Karpas-422 (cell line): ENCODE results near the gene TRIM13. TPM values are rescaled to one million over a fixed set of nuclear protein-coding genes. Genes with fewer than 3 reads are reported as not detected.
"Not testable (repeated sequence)": the region's sequence is repeated elsewhere in the genome, so short reads cannot be mapped to it uniquely, and the experiment has no call there.

Experiments
- DNase-seq: peaks from one replicate; pipeline ENCODE4 v3.0.0-alpha.2; 2015
- H2AFZ ChIP-seq: fragments of 200-600 bp; sonication (generic); 2 replicates; pipeline ENCODE4 v1.6.1; 2014; ENCODE audit warnings: antibody characterized with exemption, low read length, mixed read lengths
- H3K27ac ChIP-seq: fragments of 200-600 bp; sonication (generic); 2 replicates; pipeline ENCODE4 v1.5.1; 2014; ENCODE audit warnings: mild to moderate bottlenecking, low read length, moderate library complexity
- H3K27me3 ChIP-seq: fragments of 200-600 bp; sonication (generic); 2 replicates; pipeline ENCODE4 v1.6.1; 2014; ENCODE audit warnings: low read length, mixed read lengths
- H3K36me3 ChIP-seq: fragments of 200-600 bp; sonication (generic); 2 replicates; pipeline ENCODE4 v1.6.1; 2014; ENCODE audit warnings: low read length, mixed read lengths; ENCODE audit not compliant: insufficient read depth
- H3K4me1 ChIP-seq: fragments of 200-600 bp; sonication (generic); 2 replicates; pipeline ENCODE4 v1.6.1; 2014; ENCODE audit warnings: mild to moderate bottlenecking, low read length, mixed read lengths
- H3K4me2 ChIP-seq: fragments of 200-600 bp; sonication (generic); 2 replicates; pipeline ENCODE4 v1.6.1; 2014; ENCODE audit warnings: low read length, low read depth, mild to moderate bottlenecking; ENCODE audit not compliant: poor library complexity, severe bottlenecking
- H3K4me3 ChIP-seq: fragments of 200-600 bp; sonication (generic); 2 replicates; pipeline ENCODE4 v1.5.1; 2014; ENCODE audit warnings: mild to moderate bottlenecking, antibody characterized with exemption, low read length, mixed read lengths
- H3K79me2 ChIP-seq: fragments of 200-600 bp; sonication (generic); 2 replicates; pipeline ENCODE4 v1.6.1; 2014; ENCODE audit warnings: mild to moderate bottlenecking, low read length, mixed read lengths
- H3K9ac ChIP-seq: fragments of 200-600 bp; sonication (generic); 2 replicates; pipeline ENCODE4 v1.6.0; 2014; ENCODE audit warnings: low read length
- H3K9me2 ChIP-seq: fragments of 200-600 bp; sonication (generic), shearing (Covaris generic); replicated peaks from 2 replicates; pipeline ENCODE4 v1.6.0; 2014; ENCODE audit warnings: mild to moderate bottlenecking, low read length, moderate library complexity; ENCODE audit not compliant: insufficient read depth
- H3K9me3 ChIP-seq: fragments of 300-700, 200-600 bp; sonication (generic); 2 replicates; pipeline ENCODE4 v1.6.1; 2014; ENCODE audit warnings: low read length, mixed read lengths
- H4K20me1 ChIP-seq: fragments of 200-600 bp; sonication (generic); 2 replicates; pipeline ENCODE4 v1.6.1; 2014; ENCODE audit warnings: mild to moderate bottlenecking, antibody characterized with exemption, low read length, low read depth; ENCODE audit not compliant: insufficient read depth
- total RNA-seq: library from RNA; depleted of rRNA; stranded (reverse); fragments of >200 nt; shearing (Covaris generic); gene quantifications from 2 replicates; pipeline ENCODE4 v1.2.3, GENCODE V29; 2014; ENCODE audit warnings: low replicate concordance; rRNA removed

The TRIM13 gene, protein sequence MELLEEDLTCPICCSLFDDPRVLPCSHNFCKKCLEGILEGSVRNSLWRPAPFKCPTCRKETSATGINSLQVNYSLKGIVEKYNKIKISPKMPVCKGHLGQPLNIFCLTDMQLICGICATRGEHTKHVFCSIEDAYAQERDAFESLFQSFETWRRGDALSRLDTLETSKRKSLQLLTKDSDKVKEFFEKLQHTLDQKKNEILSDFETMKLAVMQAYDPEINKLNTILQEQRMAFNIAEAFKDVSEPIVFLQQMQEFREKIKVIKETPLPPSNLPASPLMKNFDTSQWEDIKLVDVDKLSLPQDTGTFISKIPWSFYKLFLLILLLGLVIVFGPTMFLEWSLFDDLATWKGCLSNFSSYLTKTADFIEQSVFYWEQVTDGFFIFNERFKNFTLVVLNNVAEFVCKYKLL
- total RNA-seq, result 17.5 and 18.2 TPM in 2 replicates

DNA sequence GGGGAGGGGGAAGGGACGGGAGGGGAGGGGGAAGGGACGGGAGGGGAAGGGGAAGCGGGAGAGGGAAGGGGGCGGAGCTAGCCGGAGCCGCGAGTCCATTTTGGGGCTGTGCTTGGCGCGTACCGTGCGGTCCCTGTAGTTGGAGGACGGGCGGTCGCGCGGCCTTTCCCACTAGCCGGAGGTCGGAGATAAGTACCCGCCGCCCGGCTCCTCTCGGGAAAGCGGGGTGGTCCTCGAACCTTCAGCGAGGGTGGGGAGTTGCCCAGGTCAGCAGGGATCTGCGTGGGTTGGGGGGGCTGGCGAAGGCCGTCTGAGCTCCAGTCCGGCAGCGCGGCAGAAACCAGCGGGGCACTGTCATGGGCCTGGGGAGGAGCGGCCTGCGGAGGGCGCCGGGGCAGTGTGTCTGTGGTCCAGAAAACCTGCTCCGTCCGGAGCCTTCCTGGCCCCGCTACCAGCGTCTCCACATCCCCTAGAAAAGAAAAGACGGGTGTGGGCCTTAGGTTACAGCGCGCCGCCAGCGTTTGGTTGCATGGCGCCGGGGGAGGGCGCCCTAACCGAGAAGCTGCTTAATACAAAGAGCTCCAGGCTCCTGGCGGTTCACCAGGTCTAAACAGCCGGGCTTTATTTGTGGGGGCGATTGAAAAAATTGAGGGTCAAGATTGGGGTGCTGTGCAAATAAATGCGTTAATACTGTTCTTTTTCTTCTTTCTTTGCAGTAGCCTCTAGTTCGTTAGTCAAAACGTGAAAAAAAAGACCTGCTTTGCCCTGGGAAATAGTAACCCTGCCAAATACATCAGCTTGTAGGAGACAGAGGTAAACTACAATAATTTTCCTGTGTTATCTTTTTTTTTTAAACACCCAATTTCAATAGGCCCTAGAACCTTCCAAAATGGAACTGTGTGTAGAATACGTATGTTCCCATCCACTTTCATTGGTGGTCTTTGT is at the start of gene TRIM13:
Gene TRIM13, plus strand, starts transcription at position 92 of the 945 bp plus-strand sequence. CDS start 14,899 bp downstream, outside the sequence.
- H3K27me3 ChIP-seq, result no peaks in the 10 kb centered on the region
- H3K9me2 ChIP-seq, result no peaks in the 10 kb centered on the region
- H3K4me3 ChIP-seq, result peak within 1 kb of the TSS; percentile 97
- H3K4me2 ChIP-seq, result peak within 1 kb of the TSS; percentile 93
- H3K79me2 ChIP-seq, result peaks cover 34% of the 10 kb centered on the region
- H3K27ac ChIP-seq, result peak within 1 kb of the TSS; percentile 95
- peak within 1 kb of the TSS; percentile 79; the same call in 1 of the 2 replicates for H2AFZ ChIP-seq
- peak within 1 kb of the TSS; percentile 99 for H3K9ac ChIP-seq
- H3K4me1 ChIP-seq, result peaks cover 54% of the 10 kb centered on the region
- peaks cover 30% of the 10 kb centered on the region for H3K36me3 ChIP-seq
- no peaks in the 10 kb centered on the region for H4K20me1 ChIP-seq
- no peaks in the 10 kb centered on the region for H3K9me3 ChIP-seq
- DNase-seq, result peak; percentile 95

DNA sequence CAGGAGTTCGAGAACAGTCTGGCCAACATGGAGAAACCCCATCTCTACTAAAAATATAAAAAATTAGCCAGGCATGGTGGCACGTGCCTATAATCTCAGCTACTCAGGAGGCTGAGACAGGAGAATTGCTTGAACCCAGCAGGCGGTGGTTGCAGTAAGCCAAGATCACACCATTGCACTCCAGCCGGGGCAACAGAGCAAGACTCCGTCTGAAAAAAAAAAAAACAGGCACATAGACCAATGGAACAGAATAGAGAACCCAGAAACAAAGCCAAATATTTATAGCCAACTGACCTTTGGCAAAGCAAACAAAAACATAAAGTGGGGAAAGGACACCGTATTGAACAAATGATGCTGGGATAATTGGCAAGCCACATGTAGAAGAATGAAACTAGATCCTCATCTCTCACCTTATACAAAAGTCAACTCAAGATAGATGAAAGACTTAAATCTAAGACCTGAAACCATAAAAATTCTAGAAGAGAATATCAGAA is 48.0 kb upstream of the TRIM13 start:
- H2AFZ ChIP-seq, H3K4me2 ChIP-seq, H3K27ac ChIP-seq, H3K4me1 ChIP-seq, H3K9ac ChIP-seq, H3K36me3 ChIP-seq, H3K4me3 ChIP-seq, H4K20me1 ChIP-seq, DNase-seq, H3K79me2 ChIP-seq, H3K9me3 ChIP-seq, H3K27me3 ChIP-seq, H3K9me2 ChIP-seq: not testable (repeated sequence)

DNA sequence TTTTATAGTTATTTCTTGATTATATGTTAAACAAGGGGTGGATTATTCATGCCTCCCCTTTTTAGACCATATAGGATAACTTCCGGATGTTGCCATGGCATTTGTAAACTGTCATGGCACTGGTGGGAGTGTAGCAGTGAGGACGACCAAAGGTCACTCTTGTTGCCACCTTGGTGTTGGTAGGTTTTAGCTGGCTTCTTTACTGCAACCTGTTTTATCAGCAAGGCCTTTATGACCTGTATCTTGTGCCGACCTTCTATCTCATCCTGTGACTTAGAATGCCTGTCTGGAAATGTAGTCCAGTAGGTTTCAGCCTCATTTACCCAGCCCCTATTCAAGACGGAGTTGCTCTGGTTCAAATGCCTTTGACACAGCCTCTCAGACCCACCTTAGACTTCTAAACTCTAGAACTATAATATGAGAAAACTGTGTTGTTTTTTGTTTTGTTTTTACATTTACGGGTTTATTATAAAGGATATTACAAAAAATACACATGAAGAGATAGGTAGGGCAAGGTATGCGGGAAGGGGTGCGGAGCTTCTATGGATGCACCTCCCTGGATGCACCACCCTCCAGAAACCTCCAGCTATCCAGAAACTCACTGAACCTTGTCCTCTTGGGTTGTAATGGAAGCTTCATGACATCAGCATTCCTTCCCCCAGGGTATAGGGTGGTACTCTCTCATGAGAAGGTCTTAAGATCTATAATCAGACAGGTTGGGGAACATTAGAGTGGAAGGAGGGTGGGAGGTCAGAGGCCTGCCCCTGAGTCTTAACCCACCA is 44.9 kb upstream of the TRIM13 start:
- no peaks in the 10 kb centered on the region for H4K20me1 ChIP-seq
- H3K9me3 ChIP-seq, result no peaks in the 10 kb centered on the region
- no peak for DNase-seq
- H3K27me3 ChIP-seq, result no peaks in the 10 kb centered on the region
- H3K27ac ChIP-seq, result no peak overlapping the region
- no peaks in the 10 kb centered on the region for H3K9me2 ChIP-seq
- no peak overlapping the region for H3K4me3 ChIP-seq
- H3K79me2 ChIP-seq, result no peaks in the 10 kb centered on the region
- no peaks in the 10 kb centered on the region for H3K4me1 ChIP-seq
- H2AFZ ChIP-seq, result no peak overlapping the region
- no peaks in the 10 kb centered on the region for H3K36me3 ChIP-seq
- H3K9ac ChIP-seq, result no peak overlapping the region
- no peak overlapping the region for H3K4me2 ChIP-seq

DNA sequence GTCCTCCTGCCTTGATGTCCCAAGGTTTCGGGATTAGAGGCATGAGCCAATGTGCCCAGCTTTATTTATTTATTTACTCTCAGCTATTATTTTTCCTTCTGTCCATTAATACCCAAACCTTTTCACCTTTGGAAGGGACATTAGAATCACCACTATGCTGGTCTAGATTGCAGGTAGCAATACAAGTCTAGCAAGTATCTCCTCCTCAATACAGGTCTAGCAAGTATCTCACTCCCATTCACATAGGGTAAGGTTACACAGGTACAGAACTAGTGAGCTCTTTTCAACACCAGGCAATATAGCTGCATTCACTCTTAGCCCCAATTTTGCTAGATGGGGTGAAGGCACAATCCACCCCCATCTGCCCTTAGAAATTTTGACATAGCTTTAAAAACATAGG is 43.3 kb upstream of the TRIM13 start:
- Histone ChIP-seq H3K9ac (no peak overlapping the region), H3K27ac (no peak overlapping the region), H4K20me1 (no peaks in the 10 kb centered on the region), H3K27me3 (no peaks in the 10 kb centered on the region), H3K4me2 (no peak overlapping the region), H3K4me3 (no peak overlapping the region), H3K4me1 (no peaks in the 10 kb centered on the region), H3K9me3 (no peaks in the 10 kb centered on the region), H3K36me3 (no peaks in the 10 kb centered on the region), H3K9me2 (no peaks in the 10 kb centered on the region), H3K79me2 (no peaks in the 10 kb centered on the region), H2AFZ (no peak overlapping the region)
- no peak for DNase-seq

DNA sequence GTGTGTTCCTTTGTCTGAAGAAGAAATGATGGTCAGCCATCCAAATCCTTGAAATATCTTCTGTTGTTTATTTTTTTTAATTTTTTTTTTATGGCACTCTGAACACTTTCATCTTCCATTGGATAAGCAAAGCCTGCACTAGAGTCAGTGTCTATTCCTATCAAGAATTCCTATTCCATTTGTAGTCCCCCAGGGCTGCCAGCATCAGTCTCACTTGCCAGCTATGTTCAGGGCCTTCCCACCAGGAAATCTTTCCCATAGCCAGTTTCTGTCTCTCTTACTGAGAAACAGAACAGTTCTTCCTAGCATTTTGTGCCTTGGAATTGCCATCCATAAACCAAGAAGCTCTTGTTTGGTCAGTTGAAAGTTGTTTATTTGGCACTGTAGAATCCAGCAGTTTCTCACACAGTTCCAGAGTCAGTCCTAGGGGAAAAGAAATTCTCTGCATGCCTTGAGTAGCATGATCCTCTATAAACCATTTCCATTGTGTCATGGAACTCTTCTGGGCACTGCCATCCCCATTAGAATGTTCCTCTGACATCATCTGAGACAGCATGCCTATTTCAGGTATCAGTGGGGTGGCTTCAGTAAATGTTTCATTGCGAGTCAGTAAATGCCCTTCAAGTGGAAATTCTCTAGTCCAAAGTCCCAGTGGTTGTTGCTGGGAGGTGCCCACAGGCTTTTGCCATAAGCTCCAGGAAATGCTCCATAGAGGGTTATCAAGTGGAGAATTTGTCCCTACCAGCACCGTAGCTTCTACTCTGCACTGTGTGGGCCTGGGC is 42.0 kb upstream of the TRIM13 start:
- DNase-seq, result no peak
- no peaks in the 10 kb centered on the region for H3K4me1 ChIP-seq
- H3K4me3 ChIP-seq, result no peak overlapping the region
- no peaks in the 10 kb centered on the region for H3K9me2 ChIP-seq
- H3K27me3 ChIP-seq, result no peaks in the 10 kb centered on the region
- H3K9me3 ChIP-seq, result no peaks in the 10 kb centered on the region
- H3K27ac ChIP-seq, result no peak overlapping the region
- H3K9ac ChIP-seq, result no peak overlapping the region
- H3K4me2 ChIP-seq, result no peak overlapping the region
- H3K36me3 ChIP-seq, result no peaks in the 10 kb centered on the region; the same call in 1 of the 2 replicates
- H2AFZ ChIP-seq, result no peak overlapping the region
- no peaks in the 10 kb centered on the region for H3K79me2 ChIP-seq
- no peaks in the 10 kb centered on the region for H4K20me1 ChIP-seq

DNA sequence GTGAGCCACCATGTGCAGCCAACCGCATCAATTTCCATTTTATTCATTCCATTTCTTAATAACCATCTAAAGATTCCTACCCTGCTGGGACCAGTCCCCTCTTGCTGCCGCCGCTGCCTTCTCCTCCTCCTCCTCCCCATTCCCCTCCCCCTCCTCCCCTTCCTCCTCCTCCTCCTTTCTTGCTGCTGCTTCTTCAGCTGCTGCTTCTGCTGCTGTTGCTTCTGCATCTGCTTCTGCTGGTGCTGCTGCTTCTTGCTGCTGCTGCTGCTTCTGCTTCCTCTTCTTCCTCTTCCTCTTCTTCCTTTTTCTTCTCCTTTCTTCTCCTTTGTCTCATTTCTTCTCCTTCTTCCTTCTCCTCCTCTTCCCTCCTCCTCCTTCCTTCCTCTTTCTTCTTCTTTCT is 40.7 kb upstream of the TRIM13 start:
- H3K4me2 ChIP-seq, result no peak overlapping the region
- H3K27me3 ChIP-seq, result no peaks in the 10 kb centered on the region
- no peak overlapping the region for H3K9ac ChIP-seq
- H3K79me2 ChIP-seq, result no peaks in the 10 kb centered on the region
- peaks cover 3% of the 10 kb centered on the region; the same call in 1 of the 2 replicates for H3K36me3 ChIP-seq
- no peak overlapping the region for H2AFZ ChIP-seq
- H3K4me1 ChIP-seq, result no peaks in the 10 kb centered on the region
- H3K9me2 ChIP-seq, result no peaks in the 10 kb centered on the region
- H3K27ac ChIP-seq, result no peak overlapping the region
- no peak overlapping the region for H3K4me3 ChIP-seq
- no peaks in the 10 kb centered on the region for H4K20me1 ChIP-seq
- no peak for DNase-seq
- H3K9me3 ChIP-seq, result no peaks in the 10 kb centered on the region

DNA sequence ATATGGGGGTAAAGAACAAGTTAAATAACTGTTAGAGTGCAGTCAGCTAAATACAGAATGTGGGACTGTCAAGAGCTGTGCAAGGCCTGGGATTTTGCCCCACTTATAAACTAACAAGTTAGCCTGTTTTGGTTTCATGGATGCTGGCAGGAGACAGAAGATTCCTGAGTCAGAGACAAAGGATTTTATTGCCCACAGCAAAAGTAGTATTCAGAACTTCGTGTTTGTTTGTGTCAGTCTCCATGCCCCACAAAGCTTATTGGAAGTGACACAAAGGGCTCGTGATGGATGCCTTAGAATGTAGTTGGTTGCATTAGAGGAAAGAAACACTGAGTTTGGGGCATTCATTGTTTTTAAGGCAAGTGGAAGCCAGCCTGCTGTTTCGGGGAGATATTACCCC is 38.5 kb upstream of the TRIM13 start:
- no peak overlapping the region for H3K4me3 ChIP-seq
- H3K36me3 ChIP-seq, result peaks cover 3% of the 10 kb centered on the region; the same call in 1 of the 2 replicates
- no peak overlapping the region for H3K27ac ChIP-seq
- no peaks in the 10 kb centered on the region for H3K27me3 ChIP-seq
- no peak overlapping the region for H3K9ac ChIP-seq
- DNase-seq, result no peak
- H3K79me2 ChIP-seq, result no peaks in the 10 kb centered on the region
- H3K9me2 ChIP-seq, result no peaks in the 10 kb centered on the region
- H3K9me3 ChIP-seq, result no peaks in the 10 kb centered on the region
- no peaks in the 10 kb centered on the region for H4K20me1 ChIP-seq
- no peak overlapping the region for H2AFZ ChIP-seq
- no peaks in the 10 kb centered on the region for H3K4me1 ChIP-seq
- H3K4me2 ChIP-seq, result no peak overlapping the region
